H9 (cell line): ENCODE data around the gene MSMP. TPM values are rescaled to one million over a fixed set of nuclear protein-coding genes. Genes with fewer than 3 reads are reported as not detected.

Source experiments
- DNase-seq: peaks from one replicate; pipeline ENCODE4 v3.0.0-alpha.2; 2017
- H2AFZ ChIP-seq: one replicate; pipeline ENCODE4 v1.6.1; 2013; ENCODE audit warnings: mild to moderate bottlenecking, low read length, control low read depth, moderate library complexity
- H2AK5ac ChIP-seq: 2 replicates; pipeline ENCODE4 v1.6.1; 2013; ENCODE audit warnings: low read length, control low read depth, mixed read lengths; ENCODE audit not compliant: insufficient read length
- H2BK120ac ChIP-seq: one replicate; pipeline ENCODE4 v1.6.1; 2013; ENCODE audit warnings: low read depth, mild to moderate bottlenecking, low read length, control low read depth, inconsistent platforms; ENCODE audit not compliant: poor library complexity, severe bottlenecking
- H2BK12ac ChIP-seq: 2 replicates; pipeline ENCODE4 v1.6.1; 2013; ENCODE audit warnings: low read length, control low read depth, mixed read lengths, low read depth; ENCODE audit not compliant: insufficient read length
- H2BK15ac ChIP-seq: 2 replicates; pipeline ENCODE4 v1.6.1; 2013; ENCODE audit warnings: low read depth, low read length, control low read depth
- H2BK20ac ChIP-seq: one replicate; pipeline ENCODE4 v1.6.1; 2013; ENCODE audit warnings: low read depth, mild to moderate bottlenecking, low read length, control low read depth, inconsistent platforms; ENCODE audit not compliant: poor library complexity, severe bottlenecking
- H2BK5ac ChIP-seq: 2 replicates; pipeline ENCODE4 v1.6.1; 2013; ENCODE audit warnings: low read length, control low read depth, mixed read lengths; ENCODE audit not compliant: insufficient read length
- H3K14ac ChIP-seq: 2 replicates; pipeline ENCODE4 v1.6.1; 2013; ENCODE audit warnings: low read length, control low read depth; ENCODE audit not compliant: insufficient read depth
- H3K18ac ChIP-seq: 2 replicates; pipeline ENCODE4 v1.6.1; 2013; ENCODE audit warnings: low read depth, mild to moderate bottlenecking, mixed read lengths, low read length, control low read depth; ENCODE audit not compliant: insufficient read length
- H3K23ac ChIP-seq: 2 replicates; pipeline ENCODE4 v1.6.1; 2013; ENCODE audit warnings: low read length, control low read depth, mixed read lengths, low read depth; ENCODE audit not compliant: insufficient read length
- H3K23me2 ChIP-seq: 2 replicates; pipeline ENCODE4 v1.6.1; 2013; ENCODE audit warnings: low read depth, mild to moderate bottlenecking, mixed read lengths, low read length, control low read depth; ENCODE audit not compliant: insufficient read length, poor library complexity, severe bottlenecking
- H3K27ac ChIP-seq: 2 replicates; pipeline ENCODE4 v1.5.1; 2013; ENCODE audit warnings: low read length, control low read depth, mixed read lengths, low read depth; ENCODE audit not compliant: insufficient read length
- H3K27me3 ChIP-seq: 2 replicates; pipeline ENCODE4 v1.6.1; 2013; ENCODE audit warnings: low read length, control low read depth, inconsistent platforms; ENCODE audit not compliant: insufficient read depth
- H3K4ac ChIP-seq: 2 replicates; pipeline ENCODE4 v1.6.1; 2013; ENCODE audit warnings: low read depth, mild to moderate bottlenecking, control low read depth, inconsistent platforms, low read length, moderate library complexity
- H3K4me1 ChIP-seq: 2 replicates; pipeline ENCODE4 v1.6.1; 2013; ENCODE audit warnings: low read length, control low read depth, inconsistent platforms; ENCODE audit not compliant: insufficient read depth
- H3K4me2 ChIP-seq: 2 replicates; pipeline ENCODE4 v1.6.1; 2013; ENCODE audit warnings: low read length, control low read depth, mixed read lengths; ENCODE audit not compliant: insufficient read length, insufficient read depth
- H3K56ac ChIP-seq: 2 replicates; pipeline ENCODE4 v1.6.1; 2013; ENCODE audit warnings: low read depth, mild to moderate bottlenecking, mixed read lengths, low read length, control low read depth; ENCODE audit not compliant: insufficient read length
- H3K79me1 ChIP-seq: 2 replicates; pipeline ENCODE4 v1.6.1; 2013; ENCODE audit warnings: low read depth, mild to moderate bottlenecking, moderate library complexity, low read length, control low read depth, inconsistent platforms; ENCODE audit not compliant: insufficient read depth, poor library complexity, severe bottlenecking
- H3K79me2 ChIP-seq: 2 replicates; pipeline ENCODE4 v1.6.1; 2013; ENCODE audit warnings: low read length, control low read depth, inconsistent platforms; ENCODE audit not compliant: insufficient read depth
- H3K9ac ChIP-seq: 2 replicates; pipeline ENCODE4 v1.6.1; 2013; ENCODE audit warnings: low read length, control low read depth, mixed read lengths; ENCODE audit not compliant: insufficient read length; ENCODE audit errors: extremely low read depth
- H3K9me3 ChIP-seq: one replicate; pipeline ENCODE4 v1.6.1; 2013; ENCODE audit warnings: low read depth, low read length, inconsistent platforms; ENCODE audit not compliant: control insufficient read depth
- H3T11ph ChIP-seq: one replicate; pipeline ENCODE4 v1.6.1; 2013; ENCODE audit warnings: mild to moderate bottlenecking, low read length, control low read depth, inconsistent platforms
- H4K20me1 ChIP-seq: one replicate; pipeline ENCODE4 v1.6.1; 2013; ENCODE audit not compliant: control insufficient read depth, insufficient read length, insufficient read depth
- H4K5ac ChIP-seq: 2 replicates; pipeline ENCODE4 v1.6.1; 2013; ENCODE audit warnings: low read depth, mild to moderate bottlenecking, mixed read lengths, low read length, control low read depth; ENCODE audit not compliant: insufficient read length
- H4K8ac ChIP-seq: replicated peaks from 2 replicates; pipeline ENCODE4 v1.6.1; 2013; ENCODE audit warnings: low read length, control low read depth, mixed read lengths, low read depth; ENCODE audit not compliant: insufficient read length
- H4K91ac ChIP-seq: 2 replicates; pipeline ENCODE4 v1.6.1; 2013; ENCODE audit warnings: low read depth, mild to moderate bottlenecking, moderate library complexity, mixed read lengths, low read length, control low read depth; ENCODE audit not compliant: insufficient read length
- H3K27ac Mint-ChIP-seq, 3 experiments: 2 replicates in 2 of 3; 3 replicates in 1 of 3; pipeline ENCODE4 v1.8.0; 2020 to 2021; ENCODE audit warnings: mixed read lengths in 3 of 3, mild to moderate bottlenecking in 1 of 3, moderate library complexity in 1 of 3
- H3K27me3 Mint-ChIP-seq: 2 replicates; pipeline ENCODE4 v1.8.0; 2021; ENCODE audit warnings: low read depth, mild to moderate bottlenecking, moderate library complexity, mixed read lengths
- H3K36me3 Mint-ChIP-seq, 3 experiments: 2 replicates in 2 of 3; 3 replicates in 1 of 3; pipeline ENCODE4 v1.8.0; 2020 to 2021; ENCODE audit warnings: low read depth in 3 of 3, mixed read lengths in 3 of 3; ENCODE audit not compliant: insufficient read depth in 1 of 3
- H3K4me1 Mint-ChIP-seq, 2 experiments: 2 replicates each; pipeline ENCODE4 v1.8.0; 2020; ENCODE audit warnings: mixed read lengths in 2 of 2
- H3K4me3 Mint-ChIP-seq, 2 experiments: 2 replicates in 1 of 2; 3 replicates in 1 of 2; pipeline ENCODE4 v1.8.0; 2020 to 2021; ENCODE audit warnings: mild to moderate bottlenecking in 2 of 2, mixed read lengths in 2 of 2, moderate library complexity in 1 of 2
- H3K9me3 Mint-ChIP-seq, 2 experiments: 2 replicates in 1 of 2; 3 replicates in 1 of 2; pipeline ENCODE4 v1.8.0; 2020; ENCODE audit warnings: mild to moderate bottlenecking in 2 of 2, mixed read lengths in 2 of 2, moderate library complexity in 1 of 2
- total RNA-seq: library from RNA; stranded (reverse); gene quantifications from 2 replicates; pipeline ENCODE4 v1.2.1, GENCODE V29; 2021
- TF ChIP-seq, protein P1 (sequence below): fragments of 200-600 bp; sonication (generic); conservative IDR thresholded peaks from 3 replicates; pipeline ENCODE4 v1.8.0; 2021; ENCODE audit warnings: antibody characterized with exemption, mild to moderate bottlenecking

MSMP gene
- total RNA-seq, 1 experiment from 2014 or later = 0.83 TPM

DNA sequence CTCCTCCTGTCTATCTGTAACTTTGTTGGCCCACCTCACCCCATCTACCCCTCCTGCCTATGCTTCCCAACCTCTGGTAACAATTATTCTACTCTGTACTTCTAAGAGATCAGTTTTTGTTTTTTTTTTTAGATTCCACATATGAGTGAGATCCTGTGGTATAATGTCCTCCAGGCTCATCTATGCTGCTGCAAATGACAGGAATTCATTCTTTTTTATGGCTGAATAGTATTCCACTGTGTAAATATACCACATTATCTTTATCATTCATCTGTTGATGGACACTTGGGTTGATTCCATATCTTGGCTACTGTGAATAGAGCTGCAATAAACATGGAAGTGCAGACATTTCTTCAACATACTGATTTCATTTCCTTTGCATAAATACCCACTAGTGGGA lies 29.3 kb upstream of the MSMP start:
- Histone ChIP-seq H4K8ac (no peak overlapping the region), H3K23ac (no peak overlapping the region), H3K4ac (no peak overlapping the region), H3K79me2 (no peaks in the 10 kb centered on the region), H2AK5ac (no peak overlapping the region), H3K79me1 (no peaks in the 10 kb centered on the region), H2BK5ac (no peak overlapping the region), H3T11ph (no peak overlapping the region), H2BK12ac (no peak overlapping the region), H3K27ac (no peak overlapping the region), H3K23me2 (no peaks in the 10 kb centered on the region), H2BK120ac (no peak overlapping the region), H4K20me1 (no peaks in the 10 kb centered on the region), H3K9me3 (no peaks in the 10 kb centered on the region), H4K5ac (no peak overlapping the region), H3K9ac (no peak overlapping the region), H3K4me2 (no peak overlapping the region), H3K27me3 (no peaks in the 10 kb centered on the region), H3K4me1 (no peaks in the 10 kb centered on the region), H3K18ac (no peak overlapping the region), H2AFZ (no peak overlapping the region), H2BK15ac (no peak overlapping the region), H2BK20ac (no peak overlapping the region), H3K14ac (no peak overlapping the region), H3K56ac (no peak overlapping the region), H4K91ac (no peak overlapping the region)
- H3K36me3 Mint-ChIP-seq = peaks cover 7 to 29% (median 17%) of the 10 kb centered on the region in 3 experiments
- no peak for DNase-seq
- H3K4me1 Mint-ChIP-seq = no peaks in the 10 kb centered on the region
- no peak overlapping the region for H3K4me3 Mint-ChIP-seq
- TF ChIP-seq, protein P1, sequence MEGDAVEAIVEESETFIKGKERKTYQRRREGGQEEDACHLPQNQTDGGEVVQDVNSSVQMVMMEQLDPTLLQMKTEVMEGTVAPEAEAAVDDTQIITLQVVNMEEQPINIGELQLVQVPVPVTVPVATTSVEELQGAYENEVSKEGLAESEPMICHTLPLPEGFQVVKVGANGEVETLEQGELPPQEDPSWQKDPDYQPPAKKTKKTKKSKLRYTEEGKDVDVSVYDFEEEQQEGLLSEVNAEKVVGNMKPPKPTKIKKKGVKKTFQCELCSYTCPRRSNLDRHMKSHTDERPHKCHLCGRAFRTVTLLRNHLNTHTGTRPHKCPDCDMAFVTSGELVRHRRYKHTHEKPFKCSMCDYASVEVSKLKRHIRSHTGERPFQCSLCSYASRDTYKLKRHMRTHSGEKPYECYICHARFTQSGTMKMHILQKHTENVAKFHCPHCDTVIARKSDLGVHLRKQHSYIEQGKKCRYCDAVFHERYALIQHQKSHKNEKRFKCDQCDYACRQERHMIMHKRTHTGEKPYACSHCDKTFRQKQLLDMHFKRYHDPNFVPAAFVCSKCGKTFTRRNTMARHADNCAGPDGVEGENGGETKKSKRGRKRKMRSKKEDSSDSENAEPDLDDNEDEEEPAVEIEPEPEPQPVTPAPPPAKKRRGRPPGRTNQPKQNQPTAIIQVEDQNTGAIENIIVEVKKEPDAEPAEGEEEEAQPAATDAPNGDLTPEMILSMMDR = no peak
- H3K27me3 Mint-ChIP-seq = no peaks in the 10 kb centered on the region
- H3K27ac Mint-ChIP-seq = no peak overlapping the region
- H3K9me3 Mint-ChIP-seq = no peaks in the 10 kb centered on the region
